Glomerular visceral epithelial cell (primary cell): Measurements from ENCODE around the gene HMBS.
A peak's percentile ranks its signal among the peaks of the same experiment; 100 is the strongest.
"Not testable (repeated sequence)": the region's sequence is repeated elsewhere in the genome, so short reads cannot be mapped to it uniquely, and the experiment has no call there.

Experiments used
- DNase-seq: peaks from one replicate; pipeline ENCODE4 v3.0.0-alpha.2; 2016; ENCODE audit errors: extremely low spot score

HMBS gene

DNA sequence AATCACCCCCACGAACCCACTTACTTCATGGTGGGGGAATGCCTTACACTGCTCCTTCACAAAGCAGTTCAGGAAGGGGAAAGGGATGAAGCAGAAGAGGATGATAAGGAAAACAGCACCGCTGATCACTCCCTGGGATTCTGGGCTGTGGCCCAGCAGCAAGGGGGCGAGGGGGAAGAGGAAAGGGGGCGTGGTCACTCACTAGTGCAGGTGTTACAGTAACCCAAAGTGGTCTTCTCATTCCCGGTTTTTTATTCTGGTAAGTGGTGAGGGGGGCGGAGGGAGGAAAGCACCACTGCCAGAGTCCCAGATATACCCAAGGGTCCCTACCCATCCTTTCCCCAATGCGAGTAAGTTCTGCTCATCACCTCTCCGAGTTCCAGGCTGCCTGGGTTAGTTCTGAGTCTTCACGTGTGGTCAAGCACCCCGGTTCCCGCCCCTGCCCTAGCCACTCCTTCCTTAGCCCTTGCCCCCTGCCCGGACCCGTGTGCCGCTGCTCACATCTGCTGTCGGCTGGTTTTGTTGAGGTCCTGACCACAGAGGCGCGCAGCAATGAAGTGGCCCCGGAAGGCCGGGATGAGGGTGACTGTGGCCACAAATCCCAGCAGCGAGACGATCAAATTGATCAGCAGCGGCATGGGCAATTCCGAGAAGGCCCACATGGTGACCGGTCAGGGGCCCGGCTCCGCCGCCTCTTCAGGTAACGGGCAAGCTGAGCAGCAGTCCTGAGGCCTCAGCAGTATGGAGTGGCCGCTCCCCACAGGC is 16.5 kb downstream of the HMBS start:
- peak; percentile 40 for DNase-seq

DNA sequence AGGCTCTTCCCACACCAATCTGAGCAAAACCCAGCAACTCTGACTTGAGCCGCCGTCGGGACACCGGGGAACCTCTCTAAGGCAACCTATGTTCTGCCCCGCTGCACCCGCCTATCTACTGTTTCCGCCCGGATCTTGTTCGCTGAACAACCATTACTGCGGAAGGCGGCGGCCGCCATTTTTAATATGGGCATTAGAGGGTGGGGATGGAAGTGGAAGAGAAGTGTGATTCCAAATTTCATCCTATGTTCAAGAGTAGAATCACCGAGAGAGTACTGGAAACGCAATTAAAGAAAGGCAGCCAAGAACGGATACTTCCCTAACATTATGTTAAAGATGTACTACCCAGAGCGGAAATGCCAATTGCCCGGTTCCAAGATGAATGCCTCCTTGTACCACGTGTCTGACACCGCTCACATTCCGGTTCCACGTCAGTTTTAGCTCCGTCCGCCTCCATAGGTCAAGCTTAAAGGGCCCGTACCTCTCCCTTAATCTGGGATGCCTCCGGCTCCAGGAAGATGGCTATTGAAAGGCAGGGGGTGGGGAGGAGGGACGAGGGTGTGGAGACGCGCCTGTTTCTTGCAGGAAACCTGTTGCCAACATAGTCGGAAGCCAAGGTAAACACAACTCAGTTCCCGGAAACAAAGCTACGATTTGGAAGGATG is 17.2 kb downstream of the HMBS start, which contains the start of gene DPAGT1:
DPAGT1 (minus strand) TSS at position 95 of the 665 bp plus-strand sequence. CDS start 198 bp downstream, outside the sequence.
- peak; percentile 94 for DNase-seq

DNA sequence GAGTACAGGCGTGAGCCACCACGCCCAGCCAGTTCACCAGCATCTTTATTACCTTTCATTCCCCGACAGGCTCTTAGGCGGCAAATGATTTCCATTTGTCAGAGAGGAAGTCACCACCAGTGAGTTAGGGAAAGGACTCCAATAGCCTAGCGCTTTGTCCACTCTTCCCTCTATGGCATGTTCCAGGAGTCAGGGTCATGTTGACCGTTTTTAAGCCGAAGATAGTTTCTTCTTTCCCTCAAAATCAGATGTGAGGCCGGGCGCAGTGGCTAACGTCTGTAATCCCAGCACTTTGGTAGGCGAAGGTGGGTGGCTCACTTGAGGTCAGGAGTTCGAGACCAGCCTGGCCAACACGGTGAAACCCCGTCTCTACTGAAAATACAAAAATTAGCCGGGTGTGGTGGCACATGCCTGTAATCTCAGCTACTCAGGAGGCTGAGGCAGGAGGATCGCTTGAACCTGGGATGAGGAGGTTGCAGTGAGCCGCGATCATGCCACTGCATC is 18.5 kb downstream of the HMBS start:
- DNase-seq = not testable (repeated sequence)

DNA sequence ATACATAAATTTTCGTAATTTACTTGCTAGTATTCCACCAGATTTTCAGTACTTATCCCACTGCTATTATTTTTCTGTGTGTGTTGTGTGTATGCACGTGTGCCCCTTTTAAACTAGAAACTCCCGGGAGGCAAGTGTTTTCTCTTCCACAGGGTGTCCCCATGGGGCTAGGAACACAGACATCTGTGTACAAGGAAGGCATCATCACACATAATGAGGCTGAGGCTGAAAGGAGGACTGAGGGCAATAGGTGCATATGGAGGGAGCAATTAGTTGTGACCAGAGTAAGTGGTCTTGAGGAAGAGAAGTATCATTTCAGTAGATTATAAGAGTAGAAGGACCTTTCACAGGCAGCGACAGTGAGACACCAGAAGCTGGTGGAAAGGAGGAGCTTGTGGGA is 19.1 kb downstream of the HMBS start:
- no peak for DNase-seq

DNA sequence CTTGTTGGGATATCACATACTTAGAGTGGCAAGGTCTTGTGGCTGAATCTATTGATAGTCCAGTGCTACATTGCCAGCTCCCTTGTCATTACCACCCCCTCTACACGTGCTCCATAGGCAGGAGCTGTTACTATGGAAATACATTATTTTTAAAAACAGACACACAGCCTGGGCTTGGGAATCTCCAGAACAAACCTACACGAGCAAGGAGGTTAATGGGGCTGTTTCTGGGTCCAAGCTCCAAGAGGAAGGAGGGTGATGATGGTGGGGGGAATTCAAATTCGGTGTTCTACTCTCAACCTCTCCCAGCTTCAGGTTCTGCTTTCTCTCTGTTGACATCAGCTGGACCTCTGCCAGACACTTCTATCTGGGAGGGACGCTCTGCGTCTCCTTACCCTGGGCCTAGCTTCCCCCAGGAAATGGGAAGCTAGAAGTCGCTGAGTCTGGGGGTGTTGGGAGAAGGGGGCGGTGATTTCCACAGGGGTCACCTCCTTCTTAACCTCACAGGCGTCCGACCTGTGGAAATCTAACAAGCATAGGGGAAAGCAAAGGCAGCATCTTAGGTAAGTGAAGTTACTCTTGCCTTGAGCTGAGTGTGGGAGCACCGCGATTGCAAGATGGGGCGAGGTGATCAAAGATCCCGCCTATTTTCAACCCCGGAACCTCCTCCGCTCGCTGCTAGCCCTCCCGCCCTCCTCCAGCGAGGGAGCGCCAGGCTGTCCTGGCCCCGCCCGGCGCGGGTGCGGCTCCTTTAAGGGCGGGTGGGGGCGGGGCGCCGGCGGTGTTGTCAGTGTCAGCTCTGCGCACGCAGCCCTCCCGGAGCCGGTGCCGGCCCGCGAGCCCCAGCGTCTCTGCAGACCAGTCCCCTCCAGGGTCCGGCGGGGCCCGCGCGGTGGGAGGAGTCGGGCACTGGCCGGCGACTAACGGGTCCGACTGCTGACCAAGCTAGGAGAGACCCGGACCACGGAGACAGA is 22.2 kb downstream of the HMBS start, which contains the start of gene C2CD2L:
C2CD2L (plus strand) TSS at position 781 of the 974 bp plus-strand sequence. CDS start 398 bp downstream, outside the sequence.
- DNase-seq = peak; percentile 93

DNA sequence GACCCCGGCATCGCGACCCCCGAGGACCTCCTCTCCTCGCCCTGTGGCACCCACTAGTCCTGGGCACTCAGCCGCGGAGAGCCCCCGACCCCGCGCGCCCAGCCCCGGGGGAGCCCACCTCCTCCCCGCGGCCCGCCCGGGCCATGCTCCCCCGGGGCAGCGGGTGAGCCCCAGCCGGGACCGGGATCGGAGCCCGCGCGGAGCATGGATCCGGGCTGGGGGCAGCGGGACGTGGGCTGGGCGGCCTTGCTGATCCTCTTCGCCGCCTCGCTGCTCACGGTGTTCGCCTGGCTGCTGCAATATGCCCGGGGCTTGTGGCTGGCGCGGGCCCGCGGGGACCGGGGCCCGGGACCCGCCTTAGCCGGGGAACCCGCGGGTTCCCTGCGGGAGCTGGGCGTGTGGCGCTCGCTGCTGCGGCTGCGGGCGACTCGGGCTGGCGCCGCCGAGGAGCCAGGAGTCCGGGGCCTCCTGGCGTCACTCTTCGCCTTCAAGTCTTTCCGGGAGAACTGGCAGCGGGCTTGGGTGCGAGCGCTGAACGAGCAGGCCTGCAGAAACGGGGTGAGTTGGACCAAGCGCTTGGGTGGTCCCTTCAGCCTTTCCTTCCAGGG is 23.0 kb downstream of the HMBS start:
- DNase-seq = no peak

DNA sequence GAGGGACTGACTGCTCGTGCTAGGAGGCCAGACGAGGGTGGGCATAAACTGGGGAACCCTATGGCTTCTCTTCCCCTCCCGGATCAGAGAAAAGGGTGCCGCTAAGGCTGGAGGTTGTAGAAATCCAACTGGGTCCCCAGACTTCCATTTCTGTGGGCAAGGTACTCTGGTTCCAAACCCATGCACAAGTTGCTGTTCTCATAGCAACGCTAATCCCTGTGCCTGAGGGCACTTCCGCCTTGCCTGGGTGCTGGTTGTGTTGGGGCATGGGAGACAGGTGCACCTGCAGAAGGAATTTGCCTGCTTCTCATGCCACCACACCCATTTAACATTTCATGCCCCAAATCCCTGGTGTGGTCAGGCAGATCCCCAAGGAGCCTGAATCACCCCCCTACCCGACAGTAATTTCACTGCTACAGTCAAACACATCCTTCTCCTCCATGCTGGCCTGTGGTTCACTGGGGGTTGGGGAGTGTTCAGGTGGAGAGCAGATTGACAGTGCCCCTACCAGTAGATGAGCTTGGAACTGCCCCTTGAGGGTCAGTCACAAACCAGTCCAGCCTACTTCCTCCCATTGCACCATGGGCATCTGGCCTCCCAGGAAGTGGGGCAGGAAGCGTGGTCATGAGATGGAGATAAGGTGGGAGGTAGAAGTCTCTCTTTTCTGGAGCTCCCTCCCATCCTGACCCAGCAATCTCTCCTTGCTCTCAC is 23.6 kb downstream of the HMBS start:
- DNase-seq = peak; percentile 47

DNA sequence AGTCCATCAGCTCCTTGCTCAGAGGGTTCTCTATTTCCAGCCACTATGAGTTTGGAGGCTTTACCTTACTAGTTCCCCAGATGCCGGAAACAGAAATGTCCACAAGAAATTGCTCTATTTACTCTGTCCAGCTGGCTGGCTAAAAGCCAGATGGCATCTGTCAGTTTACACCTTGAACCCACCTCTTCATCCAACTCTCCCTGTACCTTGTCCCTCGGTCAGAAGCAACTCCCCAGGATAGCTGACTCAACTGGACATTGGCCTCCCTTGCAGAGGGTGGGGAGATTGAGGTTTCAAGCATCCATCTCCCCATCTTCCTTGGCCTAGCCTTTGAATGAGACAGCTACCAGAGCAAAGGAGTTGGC is 24.2 kb downstream of the HMBS start:
- no peak for DNase-seq

DNA sequence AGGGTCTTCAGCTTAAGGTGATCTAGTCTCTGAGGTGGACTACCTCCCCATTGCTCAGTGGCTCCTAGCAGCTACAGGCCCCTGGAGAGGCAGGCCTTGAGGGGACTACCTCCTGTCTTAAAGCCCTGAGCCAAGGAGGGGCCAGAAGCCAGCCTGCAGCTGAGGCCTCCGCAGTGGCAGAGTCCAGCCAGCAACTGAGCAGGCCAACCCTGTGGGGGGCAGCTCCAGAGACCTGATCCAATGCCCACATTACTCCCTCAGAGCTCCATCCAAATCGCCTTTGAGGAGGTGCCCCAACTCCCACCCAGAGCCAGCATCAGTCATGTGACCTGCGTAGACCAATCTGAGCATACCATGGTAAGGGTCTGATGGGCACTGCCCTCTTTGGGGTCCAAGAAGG is 25.2 kb downstream of the HMBS start:
- DNase-seq = no peak

DNA sequence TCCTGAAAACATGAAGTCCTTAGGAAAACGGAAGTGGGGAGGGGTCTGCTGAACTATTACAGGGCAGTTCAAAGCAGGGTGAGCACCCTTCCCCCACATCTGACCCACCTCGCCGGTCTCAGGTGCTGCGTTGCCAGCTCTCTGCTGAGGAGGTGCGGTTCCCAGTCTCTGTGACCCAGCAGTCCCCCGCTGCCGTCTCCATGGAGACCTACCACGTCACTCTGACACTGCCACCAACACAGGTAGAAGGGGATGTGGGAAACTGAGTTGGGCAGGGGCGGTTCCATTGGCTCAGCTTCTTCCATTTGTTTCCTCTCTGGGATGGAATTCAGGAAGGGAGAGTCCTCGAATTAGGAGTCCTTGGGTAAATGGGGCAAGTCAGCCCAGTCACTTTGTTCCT is 25.8 kb downstream of the HMBS start:
- no peak for DNase-seq

DNA sequence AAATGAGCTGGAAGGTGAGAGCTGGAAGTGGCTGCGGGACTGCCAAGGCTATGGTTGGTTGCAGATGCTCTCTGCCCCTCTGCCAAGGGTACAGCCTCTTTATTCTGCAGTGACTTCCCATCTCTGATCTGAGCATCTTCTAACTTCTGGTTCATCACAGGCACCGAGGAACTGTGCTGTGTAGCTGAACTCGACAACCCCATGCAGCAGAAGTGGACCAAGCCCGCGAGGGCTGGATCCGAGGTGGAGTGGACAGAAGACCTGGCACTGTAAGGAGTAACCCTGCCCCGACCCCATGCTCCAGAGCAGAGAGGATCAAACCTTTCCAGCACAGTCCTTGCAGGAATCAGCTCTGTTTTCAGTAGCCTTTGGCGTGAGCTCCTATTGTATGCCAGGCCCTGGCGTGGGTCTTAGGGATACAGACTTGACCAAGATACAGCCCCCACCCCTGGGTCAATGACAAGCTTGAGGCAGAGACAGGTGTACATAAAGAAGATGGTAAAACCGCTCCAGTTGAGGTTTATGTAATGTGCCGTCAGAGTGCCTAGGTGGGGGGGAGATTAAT is 26.8 kb downstream of the HMBS start:
- no peak for DNase-seq

DNA sequence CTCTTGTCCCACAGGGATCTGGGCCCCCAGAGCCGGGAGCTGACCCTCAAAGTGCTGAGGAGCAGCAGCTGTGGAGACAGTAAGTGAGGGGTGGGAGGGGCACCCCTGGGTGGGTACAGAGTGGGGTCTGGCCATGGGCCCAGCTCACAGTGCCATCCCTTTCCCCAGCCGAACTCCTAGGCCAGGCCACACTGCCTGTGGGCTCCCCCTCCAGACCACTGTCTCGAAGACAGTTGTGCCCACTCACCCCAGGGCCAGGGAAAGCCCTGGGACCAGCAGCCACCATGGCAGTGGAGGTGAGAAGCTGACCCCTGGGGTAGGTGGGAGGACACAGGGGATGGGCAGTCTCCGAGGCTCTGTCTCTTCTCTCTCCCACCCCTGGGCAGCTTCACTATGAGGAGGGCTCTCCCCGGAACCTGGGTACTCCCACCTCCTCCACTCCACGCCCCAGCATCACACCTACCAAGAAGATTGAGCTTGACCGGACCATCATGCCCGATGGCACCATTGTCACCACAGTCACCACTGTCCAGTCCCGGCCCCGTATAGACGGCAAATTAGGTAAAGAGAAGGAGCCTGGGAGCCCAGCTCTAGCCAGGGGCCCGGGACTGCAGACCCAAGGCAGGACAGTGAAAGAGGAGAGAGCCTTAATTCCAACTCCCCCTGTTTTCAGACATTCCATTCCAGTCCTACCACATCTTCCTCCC is 27.8 kb downstream of the HMBS start:
- DNase-seq = no peak

DNA sequence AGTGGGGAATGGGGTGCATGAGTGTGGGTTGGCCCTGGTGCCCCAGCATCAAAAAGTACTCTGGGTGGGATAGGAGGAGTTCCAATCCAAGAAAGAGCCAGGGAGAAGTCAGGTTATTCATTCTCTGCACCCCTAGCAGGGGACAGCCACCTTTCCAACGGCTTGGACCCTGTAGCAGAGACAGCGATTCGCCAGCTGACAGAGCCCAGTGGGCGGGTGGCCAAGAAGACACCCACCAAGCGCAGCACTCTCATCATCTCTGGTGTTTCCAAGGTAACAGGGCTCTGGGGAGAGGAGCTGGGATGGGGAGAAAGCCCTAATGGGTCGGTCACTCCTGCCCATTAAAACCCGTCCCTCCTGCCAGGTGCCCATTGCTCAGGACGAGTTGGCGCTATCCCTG is 29.0 kb downstream of the HMBS start:
- no peak for DNase-seq

DNA sequence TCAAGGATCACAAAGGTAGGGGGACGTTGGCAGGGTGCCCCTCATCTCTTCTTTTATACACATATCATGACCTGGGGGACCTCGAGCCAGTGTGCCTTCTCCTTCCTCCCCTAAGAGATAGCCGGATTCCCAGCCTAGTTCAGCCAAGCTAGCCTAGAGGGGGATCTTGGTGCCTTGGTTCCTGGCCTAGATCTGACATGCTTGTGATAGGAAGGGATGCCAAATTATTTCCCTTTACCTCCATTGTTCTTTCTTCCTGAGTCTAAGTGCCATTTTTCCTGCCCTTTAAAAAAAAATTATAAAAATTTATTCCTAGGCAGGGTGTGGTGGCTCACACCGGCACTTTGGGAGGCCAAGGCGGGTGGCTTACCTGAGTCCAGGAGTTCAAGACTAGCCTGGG is 29.7 kb downstream of the HMBS start:
- DNase-seq = no peak

DNA sequence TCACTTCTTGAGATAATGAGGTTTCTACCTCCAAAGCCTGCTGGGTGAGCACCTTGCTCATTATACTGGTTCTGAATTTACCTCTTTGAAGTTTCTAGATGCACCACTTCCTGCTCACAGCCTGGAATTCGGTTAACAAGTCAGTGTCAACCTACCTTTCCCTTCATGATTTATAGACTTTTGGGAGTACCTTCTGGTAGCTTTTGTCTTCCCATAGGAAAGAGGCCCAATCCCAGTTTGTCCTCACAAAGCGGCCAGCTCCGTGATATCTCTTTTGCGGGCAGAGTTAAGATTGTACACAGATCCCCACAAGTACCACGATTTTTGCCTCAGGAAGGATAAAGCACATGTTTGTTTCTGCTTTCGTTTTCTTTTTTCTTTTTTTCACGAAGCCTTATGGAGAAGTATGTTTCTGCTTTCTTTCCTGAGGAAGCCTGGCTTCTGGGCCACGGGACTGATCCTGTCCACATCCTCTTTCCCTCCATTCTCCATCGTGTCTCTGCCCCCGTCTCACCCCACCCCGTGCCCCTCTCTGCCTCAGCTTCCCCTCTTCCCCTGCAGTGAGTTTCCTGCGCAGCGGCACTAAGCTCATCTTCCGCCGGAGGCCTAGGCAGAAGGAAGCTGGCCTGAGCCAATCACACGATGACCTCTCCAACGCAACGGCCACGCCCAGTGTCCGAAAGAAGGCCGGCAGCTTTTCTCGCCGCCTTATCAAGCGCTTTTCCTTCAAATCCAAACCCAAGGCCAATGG is 31.0 kb downstream of the HMBS start:
- no peak for DNase-seq

DNA sequence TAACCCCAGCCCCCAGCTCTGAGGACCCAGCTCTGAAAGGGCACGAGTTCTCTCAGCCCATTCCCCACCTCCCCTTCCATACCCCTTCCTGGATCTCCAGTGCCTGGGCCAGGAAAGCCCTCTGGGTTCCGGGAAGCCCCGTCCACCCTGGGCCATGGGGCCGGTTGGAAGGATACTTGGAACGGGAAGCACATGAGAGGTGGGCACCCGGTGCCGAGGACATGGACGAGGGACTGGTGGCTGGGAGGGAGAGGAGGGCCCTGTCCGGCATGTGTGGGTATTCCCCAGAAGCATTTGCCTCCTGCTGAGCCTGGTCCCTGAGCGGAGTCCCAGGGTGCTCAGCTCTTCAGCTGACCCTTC is 31.5 kb downstream of the HMBS start:
- no peak for DNase-seq

DNA sequence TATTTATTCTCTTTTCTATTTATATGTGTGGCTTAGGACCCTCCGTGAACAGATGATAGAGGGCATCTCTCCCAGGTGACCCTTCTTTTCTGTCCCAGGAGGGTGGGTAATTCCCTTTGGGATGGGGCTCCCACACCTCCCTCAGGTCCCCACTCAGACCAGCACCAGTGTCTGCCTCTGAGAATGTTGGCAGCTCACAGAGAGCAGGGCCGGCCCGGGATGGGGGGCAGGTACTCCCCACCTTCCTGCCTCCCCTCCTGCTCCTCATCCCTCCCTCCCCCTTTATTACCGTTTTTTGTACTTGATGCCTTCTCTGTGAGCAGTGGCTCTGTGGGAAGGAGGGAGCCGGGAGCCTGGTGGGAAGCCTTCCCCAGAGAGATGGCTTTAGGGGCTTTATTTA is 31.9 kb downstream of the HMBS start:
- no peak for DNase-seq

DNA sequence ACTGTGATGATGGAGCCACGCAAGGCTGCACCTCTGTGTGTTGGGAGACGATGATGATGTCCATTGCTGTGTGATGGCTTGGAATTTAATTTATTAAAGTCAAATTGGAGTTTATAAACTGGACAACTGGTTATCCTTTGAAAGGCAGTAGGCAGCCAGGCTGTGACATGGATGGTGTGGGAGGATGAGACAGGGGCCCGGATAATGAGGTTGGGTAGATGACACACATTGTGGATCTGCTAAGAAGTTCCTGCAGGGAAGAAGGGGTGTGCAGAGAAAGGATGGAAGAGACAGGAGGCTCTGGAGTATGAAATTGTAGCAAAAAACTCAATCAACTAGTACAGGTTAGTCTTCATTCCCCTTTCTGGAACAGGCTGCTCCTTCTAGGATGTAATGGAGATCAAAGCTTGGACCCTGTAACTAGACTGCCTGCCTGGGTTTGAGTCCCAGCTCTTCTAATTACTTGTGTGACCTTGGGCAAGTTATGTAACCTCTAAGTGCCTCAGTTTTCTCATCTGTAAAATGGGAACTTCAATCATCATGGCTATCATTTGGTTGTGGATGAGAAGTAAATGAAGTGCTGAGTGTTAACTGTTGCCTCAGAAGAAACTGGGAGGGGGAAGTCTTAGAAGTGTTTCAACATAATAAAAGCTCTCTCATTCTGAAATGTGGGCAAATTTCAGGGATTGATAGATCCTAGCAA is 32.5 kb downstream of the HMBS start:
- DNase-seq = no peak

DNA sequence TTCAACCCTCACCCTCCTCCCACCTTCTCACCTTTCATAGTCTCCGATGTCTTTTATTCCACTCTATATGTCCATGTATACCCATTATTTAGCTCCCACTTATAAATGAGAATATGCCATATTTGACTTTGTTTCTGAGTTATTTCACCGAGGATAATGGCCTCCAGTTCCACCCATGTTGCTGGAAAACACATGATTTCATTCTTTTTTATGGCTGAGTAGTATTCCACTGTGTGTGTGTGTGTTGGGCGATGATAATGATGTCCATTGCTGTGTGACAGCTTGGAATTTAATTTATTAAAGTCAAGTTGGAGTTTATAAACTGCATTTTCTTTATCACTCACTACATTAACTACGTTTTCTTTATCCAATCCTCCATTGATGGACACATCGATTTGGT is 33.5 kb downstream of the HMBS start:
- DNase-seq = no peak
